ENCODE measurements around the gene B3GNT8.

- no peak for TF ChIP-seq CTCF (IDR thresholded peaks at IDR 0.05; ENCODE audit: insufficient read depth, low read depth, low read length)
- TF ChIP-seq EZH2 (IDR thresholded peaks at IDR 0.05; ENCODE audit: insufficient read depth, low read length), result no peak
Measured at GRCh38 chr19:41424335-41425173, 2.6 kb downstream of the B3GNT8 start.

Data from astrocyte (in vitro differentiated cells and primary cell).